GM19468 (cell line): ENCODE measurements around the gene PRR11.
"Not testable (repeated sequence)": the region's sequence is repeated elsewhere in the genome, so short reads cannot be mapped to it uniquely, and the experiment has no call there.

ENCODE experiments used
- ATAC-seq: cut with Tn5 transposase; IDR thresholded peaks from one replicate; pipeline ENCODE4 v1.9.1; 2021; ENCODE audit warnings: mild to moderate bottlenecking, moderate library complexity, moderate number of reproducible peaks; ENCODE audit not compliant: unreplicated experiment; ENCODE audit errors: extremely low read depth

The PRR11 gene

GRCh38 chr17:59199398-59199797, 43.9 kb downstream of the PRR11 start:
- ATAC-seq, result no peak

GRCh38 chr17:59202320-59202719, 46.8 kb downstream of the PRR11 start:
- no peak for ATAC-seq

- no peak for ATAC-seq
These were observed 63.8 kb downstream of the PRR11 start for GRCh38 chr17:59219370-59219769.

- no peak for ATAC-seq
These were observed 64.4 kb downstream of the PRR11 start for GRCh38 chr17:59219992-59220327.

GRCh38 chr17:59220328-59221158, 65.0 kb downstream of the PRR11 start, which contains the start of gene GDPD1:
Gene GDPD1, plus strand, starts transcription at chr17:59220511. Its CDS starts 99 bp downstream, at chr17:59220610.
- peak; percentile 84 for ATAC-seq

- ATAC-seq, result no peak
These were observed 65.8 kb downstream of the PRR11 start for GRCh38 chr17:59221159-59221847.

- ATAC-seq, result no peak
These were observed 68.3 kb downstream of the PRR11 start for GRCh38 chr17:59223813-59224212.

GRCh38 chr17:59228588-59228987, 73.0 kb downstream of the PRR11 start:
- ATAC-seq, result not testable (repeated sequence)

GRCh38 chr17:59230764-59231163, 75.2 kb downstream of the PRR11 start:
- ATAC-seq, result no peak

- ATAC-seq, result no peak
These were observed 79.1 kb downstream of the PRR11 start for GRCh38 chr17:59234631-59235030.

GRCh38 chr17:59238906-59239305, 83.4 kb downstream of the PRR11 start:
- no peak for ATAC-seq

- ATAC-seq, result no peak
These were observed 88.5 kb downstream of the PRR11 start for GRCh38 chr17:59244081-59244480.
